HL-60 (cell line): ENCODE data around the gene MAN1C1.
A peak's percentile ranks its signal among the peaks of the same experiment; 100 is the strongest.

Experiments used
- DNase-seq, 2 experiments: peaks; one replicate each; pipeline ENCODE4 v3.0.0-alpha.2; 2010 to 2020; ENCODE audit warnings: low read depth in 1 of 2, low spot score in 1 of 2
- H3K27ac ChIP-seq: fragments of 250-450 bp; sonication (Bioruptor Pico); replicated peaks from 2 replicates; pipeline ENCODE4 v1.5.1; 2020; ENCODE audit warnings: mild to moderate bottlenecking, moderate library complexity
- H3K27me3 ChIP-seq: fragments of 250-450 bp; sonication (Bioruptor Pico); 2 replicates; pipeline ENCODE4 v1.5.1; 2021; ENCODE audit warnings: mild to moderate bottlenecking, moderate library complexity; ENCODE audit not compliant: insufficient read depth, poor library complexity, severe bottlenecking
- H3K4me3 ChIP-seq: replicated peaks from 2 replicates; pipeline ENCODE4 v1.5.1; 2011; ENCODE audit warnings: mild to moderate bottlenecking, control low read depth, low read length; ENCODE audit not compliant: insufficient read depth
- GABPA ChIP-seq: IDR thresholded peaks from 2 replicates; pipeline ENCODE4 v1.6.1; 2012; ENCODE audit warnings: low read depth
- POLR2AphosphoS5 ChIP-seq: IDR thresholded peaks from 2 replicates; pipeline ENCODE4 v1.6.1; 2012; ENCODE audit warnings: low read depth
- SPI1 ChIP-seq: IDR thresholded peaks from 2 replicates; pipeline ENCODE4 v1.6.1; 2012; ENCODE audit warnings: low read depth, mild to moderate bottlenecking, borderline replicate concordance
- TF ChIP-seq, protein P1 (sequence below): IDR thresholded peaks from one replicate; pipeline ENCODE4 v1.5.1; 2011; ENCODE audit warnings: low read length, control low read depth, inconsistent platforms; ENCODE audit not compliant: insufficient read depth
- TF ChIP-seq, protein P2 (sequence below): IDR thresholded peaks from 2 replicates; pipeline ENCODE4 v1.6.1; 2012; ENCODE audit warnings: low read depth; ENCODE audit not compliant: insufficient replicate concordance

The MAN1C1 gene

DNA sequence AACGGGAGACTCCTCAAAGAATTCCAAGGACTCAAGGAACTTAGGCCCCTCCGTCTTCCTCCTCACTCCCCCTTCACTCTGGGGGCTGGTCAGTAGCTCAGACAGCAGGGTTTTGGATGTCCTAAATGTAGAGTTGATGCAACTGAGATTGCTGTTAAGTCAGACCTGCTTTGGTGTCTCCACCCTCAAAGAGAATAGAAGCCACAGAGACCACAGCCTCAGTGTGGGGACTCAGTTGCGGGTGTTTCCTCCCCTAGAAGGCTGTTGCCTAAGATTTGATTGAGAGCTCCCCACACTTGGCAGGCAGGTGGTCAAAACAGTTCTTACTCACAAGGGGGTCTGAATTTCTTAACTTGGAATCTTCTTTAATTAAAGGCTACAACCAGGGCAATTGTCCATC lies 7.6 kb downstream of the MAN1C1 start:
- Histone ChIP-seq H3K27ac (no peak overlapping the region), H3K27me3 (no peaks in the 10 kb centered on the region), H3K4me3 (no peak overlapping the region)
- DNase-seq: peak in 1 of 2 experiments; percentile 50
- TF ChIP-seq GABPA (no peak), POLR2AphosphoS5 (peak; percentile 31; the same call in 1 of the 2 replicates)

DNA sequence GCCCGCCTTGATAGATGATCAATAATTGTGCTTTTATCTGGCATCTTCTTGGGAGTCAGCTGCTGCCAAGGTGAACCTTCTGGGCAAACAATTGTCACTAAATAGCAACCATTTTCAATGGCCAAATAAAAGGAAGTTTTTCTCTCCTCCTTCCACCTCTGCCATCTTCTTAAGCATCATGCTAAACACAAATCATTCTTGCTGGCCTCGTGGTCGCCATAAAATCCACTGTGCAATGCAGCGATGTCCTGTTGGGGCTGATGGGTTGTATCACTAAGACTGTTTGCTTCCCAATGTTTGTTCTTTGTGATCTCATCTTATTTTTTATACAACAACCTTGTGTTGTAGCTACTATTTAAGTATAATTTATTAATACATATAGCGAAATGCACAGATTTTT lies 8.0 kb downstream of the MAN1C1 start:
- no peak for TF ChIP-seq POLR2AphosphoS5
- TF ChIP-seq, protein P1, sequence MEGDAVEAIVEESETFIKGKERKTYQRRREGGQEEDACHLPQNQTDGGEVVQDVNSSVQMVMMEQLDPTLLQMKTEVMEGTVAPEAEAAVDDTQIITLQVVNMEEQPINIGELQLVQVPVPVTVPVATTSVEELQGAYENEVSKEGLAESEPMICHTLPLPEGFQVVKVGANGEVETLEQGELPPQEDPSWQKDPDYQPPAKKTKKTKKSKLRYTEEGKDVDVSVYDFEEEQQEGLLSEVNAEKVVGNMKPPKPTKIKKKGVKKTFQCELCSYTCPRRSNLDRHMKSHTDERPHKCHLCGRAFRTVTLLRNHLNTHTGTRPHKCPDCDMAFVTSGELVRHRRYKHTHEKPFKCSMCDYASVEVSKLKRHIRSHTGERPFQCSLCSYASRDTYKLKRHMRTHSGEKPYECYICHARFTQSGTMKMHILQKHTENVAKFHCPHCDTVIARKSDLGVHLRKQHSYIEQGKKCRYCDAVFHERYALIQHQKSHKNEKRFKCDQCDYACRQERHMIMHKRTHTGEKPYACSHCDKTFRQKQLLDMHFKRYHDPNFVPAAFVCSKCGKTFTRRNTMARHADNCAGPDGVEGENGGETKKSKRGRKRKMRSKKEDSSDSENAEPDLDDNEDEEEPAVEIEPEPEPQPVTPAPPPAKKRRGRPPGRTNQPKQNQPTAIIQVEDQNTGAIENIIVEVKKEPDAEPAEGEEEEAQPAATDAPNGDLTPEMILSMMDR: no peak
- TF ChIP-seq SPI1: no peak
- TF ChIP-seq, protein P2, sequence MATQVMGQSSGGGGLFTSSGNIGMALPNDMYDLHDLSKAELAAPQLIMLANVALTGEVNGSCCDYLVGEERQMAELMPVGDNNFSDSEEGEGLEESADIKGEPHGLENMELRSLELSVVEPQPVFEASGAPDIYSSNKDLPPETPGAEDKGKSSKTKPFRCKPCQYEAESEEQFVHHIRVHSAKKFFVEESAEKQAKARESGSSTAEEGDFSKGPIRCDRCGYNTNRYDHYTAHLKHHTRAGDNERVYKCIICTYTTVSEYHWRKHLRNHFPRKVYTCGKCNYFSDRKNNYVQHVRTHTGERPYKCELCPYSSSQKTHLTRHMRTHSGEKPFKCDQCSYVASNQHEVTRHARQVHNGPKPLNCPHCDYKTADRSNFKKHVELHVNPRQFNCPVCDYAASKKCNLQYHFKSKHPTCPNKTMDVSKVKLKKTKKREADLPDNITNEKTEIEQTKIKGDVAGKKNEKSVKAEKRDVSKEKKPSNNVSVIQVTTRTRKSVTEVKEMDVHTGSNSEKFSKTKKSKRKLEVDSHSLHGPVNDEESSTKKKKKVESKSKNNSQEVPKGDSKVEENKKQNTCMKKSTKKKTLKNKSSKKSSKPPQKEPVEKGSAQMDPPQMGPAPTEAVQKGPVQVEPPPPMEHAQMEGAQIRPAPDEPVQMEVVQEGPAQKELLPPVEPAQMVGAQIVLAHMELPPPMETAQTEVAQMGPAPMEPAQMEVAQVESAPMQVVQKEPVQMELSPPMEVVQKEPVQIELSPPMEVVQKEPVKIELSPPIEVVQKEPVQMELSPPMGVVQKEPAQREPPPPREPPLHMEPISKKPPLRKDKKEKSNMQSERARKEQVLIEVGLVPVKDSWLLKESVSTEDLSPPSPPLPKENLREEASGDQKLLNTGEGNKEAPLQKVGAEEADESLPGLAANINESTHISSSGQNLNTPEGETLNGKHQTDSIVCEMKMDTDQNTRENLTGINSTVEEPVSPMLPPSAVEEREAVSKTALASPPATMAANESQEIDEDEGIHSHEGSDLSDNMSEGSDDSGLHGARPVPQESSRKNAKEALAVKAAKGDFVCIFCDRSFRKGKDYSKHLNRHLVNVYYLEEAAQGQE: no peak
- TF ChIP-seq GABPA: no peak
- no peak overlapping the region for H3K27ac ChIP-seq
- H3K4me3 ChIP-seq: no peak overlapping the region
- no peak for DNase-seq
- H3K27me3 ChIP-seq: no peaks in the 10 kb centered on the region

GRCh38 chr1:25626018-25626417 lies 9.4 kb downstream of the MAN1C1 start:
- TF ChIP-seq POLR2AphosphoS5: no peak
- TF ChIP-seq, protein P1: no peak
- no peak for TF ChIP-seq GABPA
- no peak for TF ChIP-seq SPI1
- TF ChIP-seq, protein P2: no peak
- no peak overlapping the region for H3K27ac ChIP-seq
- no peak for DNase-seq

GRCh38 chr1:25628741-25629421 lies 12.3 kb downstream of the MAN1C1 start:
- DNase-seq: no peak
- H3K27ac ChIP-seq: no peak overlapping the region
- H3K27me3 ChIP-seq: no peaks in the 10 kb centered on the region
- H3K4me3 ChIP-seq: no peak overlapping the region
- TF ChIP-seq POLR2AphosphoS5: no peak
- TF ChIP-seq, protein P1: no peak
- TF ChIP-seq GABPA: no peak
- TF ChIP-seq SPI1: no peak
- TF ChIP-seq, protein P2: no peak

More at GRCh38 chr1:25626018-25626417, 9.4 kb downstream of the MAN1C1 start:
- no peaks in the 10 kb centered on the region for H3K27me3 ChIP-seq
- no peak overlapping the region for H3K4me3 ChIP-seq
